ENCODE measurements around the gene MAOA. TPM values are rescaled to one million over a fixed set of nuclear protein-coding genes. Genes with fewer than 3 reads are reported as not detected.

The MAOA gene
- total RNA-seq, 2 donors from 2014 or later: 307 to 349 TPM

GRCh38 chrX:43654431-43655150 is 1.5 kb upstream of the MAOA start:
- intact Hi-C loops (cut with DNase I): no loop called here
- Histone ChIP-seq H3K36me3 (no peaks in the 10 kb centered on the region), H3K27ac (peak overlapping the region; percentile 83), H3K4me1 (no peaks in the 10 kb centered on the region), H3K27me3 (no peaks in the 10 kb centered on the region), H3K9ac (ENCODE audit: low read depth in 2 of 2, low read length in 2 of 2) (peak overlapping the region; percentile 26 to 87), H3K4me3 (peak overlapping the region; percentile 60), H3K9me3 (no peaks in the 10 kb centered on the region)
- DNase-seq: peak; percentile 92
- TF ChIP-seq CTCF (IDR thresholded peaks at IDR 0.05): no peak

GRCh38 chrX:43655151-43656004 is 721 bp upstream of the MAOA start:
- Histone ChIP-seq H3K9ac (ENCODE audit: low read depth in 2 of 2, low read length in 2 of 2) (peak overlapping the region; percentile 86 to 87), H3K4me1 (no peaks in the 10 kb centered on the region), H3K27ac (peak overlapping the region; percentile 83), H3K4me3 (peak overlapping the region; percentile 60), H3K36me3 (no peaks in the 10 kb centered on the region), H3K27me3 (no peaks in the 10 kb centered on the region), H3K9me3 (no peaks in the 10 kb centered on the region)
- intact Hi-C loops (cut with DNase I): no loop called here
- peak; percentile 42 for DNase-seq
- TF ChIP-seq CTCF (IDR thresholded peaks at IDR 0.05): no peak

GRCh38 chrX:43657671-43658070 is 1.6 kb downstream of the MAOA start:
- H3K4me3 ChIP-seq: peak overlapping the region; percentile 9
- H3K27me3 ChIP-seq: no peaks in the 10 kb centered on the region
- H3K36me3 ChIP-seq: no peaks in the 10 kb centered on the region
- TF ChIP-seq CTCF (IDR thresholded peaks at IDR 0.05): no peak
- no peak overlapping the region for H3K27ac ChIP-seq
- no peaks in the 10 kb centered on the region for H3K4me1 ChIP-seq
- intact Hi-C loops (cut with DNase I): no loop called here
- peak overlapping the region in 1 of 2 donors; percentile 75 for H3K9ac ChIP-seq (ENCODE audit: low read depth in 2 of 2, low read length in 2 of 2)
- DNase-seq: no peak
- no peaks in the 10 kb centered on the region for H3K9me3 ChIP-seq

GRCh38 chrX:43661521-43662240 is 5.6 kb downstream of the MAOA start:
- intact Hi-C loops (cut with DNase I): loop anchor here (10.0 kb wide), 1 partner anchor 83 kb away; no protein-coding TSS in a partner anchor
- DNase-seq: no peak
- no peak for TF ChIP-seq CTCF (IDR thresholded peaks at IDR 0.05)
- no peaks in the 10 kb centered on the region for H3K4me1 ChIP-seq
- H3K4me3 ChIP-seq: no peak overlapping the region
- no peaks in the 10 kb centered on the region for H3K36me3 ChIP-seq
- no peak overlapping the region for H3K27ac ChIP-seq
- no peak overlapping the region for H3K9ac ChIP-seq (ENCODE audit: low read depth in 2 of 2, low read length in 2 of 2)
- no peaks in the 10 kb centered on the region for H3K9me3 ChIP-seq
- H3K27me3 ChIP-seq: no peaks in the 10 kb centered on the region

- no peak for TF ChIP-seq CTCF (IDR thresholded peaks at IDR 0.05)
- Histone ChIP-seq H3K4me3 (no peak overlapping the region), H3K9ac (ENCODE audit: low read depth in 2 of 2, low read length in 2 of 2) (no peak overlapping the region), H3K4me1 (no peaks in the 10 kb centered on the region), H3K27ac (no peak overlapping the region), H3K36me3 (no peaks in the 10 kb centered on the region), H3K9me3 (no peaks in the 10 kb centered on the region), H3K27me3 (no peaks in the 10 kb centered on the region)
- no peak for DNase-seq
- intact Hi-C loops (cut with DNase I): loop anchor here (10.0 kb wide), 1 partner anchor 82 kb away; no protein-coding TSS in a partner anchor
These were observed 7.1 kb downstream of the MAOA start for GRCh38 chrX:43663173-43663572.
